Natural killer cell (primary cell): Measurements from ENCODE around the gene ROBO1. TPM values are rescaled to one million over a fixed set of nuclear protein-coding genes. Genes with fewer than 3 reads are reported as not detected.

Experiments
- ATAC-seq, 3 donors: fragments of 150-1000 bp in 2 of 3; fragments of 200-7000 bp in 1 of 3; cut with Tn5 transposase; 1 replicate in 1 of 3; 2 replicates in 2 of 3; pipeline ENCODE4 v1.10.0; 2021; ENCODE audit warnings: mild to moderate bottlenecking in 2 of 3, moderate library complexity in 2 of 3
- DNase-seq, 2 donors: peaks; one replicate each; pipeline versions ENCODE4 v3.0.0 to v3.0.0-alpha.2; 2013 to 2021; ENCODE audit warnings: mixed read lengths in 1 of 2
- H3K27ac ChIP-seq: one replicate; pipeline ENCODE4 v1.5.1; 2013; ENCODE audit warnings: mild to moderate bottlenecking, low read length
- H3K27me3 ChIP-seq: one replicate; pipeline ENCODE4 v1.6.1; 2013; ENCODE audit warnings: low read length; ENCODE audit not compliant: control insufficient read depth, insufficient read depth
- H3K36me3 ChIP-seq: one replicate; pipeline ENCODE4 v1.6.1; 2013; ENCODE audit warnings: low read length; ENCODE audit not compliant: control insufficient read depth, insufficient read depth
- H3K4me1 ChIP-seq: one replicate; pipeline ENCODE4 v1.6.1; 2013; ENCODE audit warnings: low read length; ENCODE audit not compliant: control insufficient read depth, insufficient read depth
- H3K4me3 ChIP-seq: one replicate; pipeline ENCODE4 v1.5.1; 2013; ENCODE audit warnings: low read length
- H3K9me3 ChIP-seq: one replicate; pipeline ENCODE4 v1.6.1; 2013; ENCODE audit warnings: low read length; ENCODE audit not compliant: control insufficient read depth, insufficient read depth
- H3K27ac Mint-ChIP-seq, 2 donors: one replicate each; pipeline ENCODE4 v1.8.0; 2022; ENCODE audit warnings: mild to moderate bottlenecking in 2 of 2, mixed read lengths in 2 of 2, moderate library complexity in 1 of 2
- H3K27me3 Mint-ChIP-seq, 2 donors: one replicate each; pipeline ENCODE4 v1.8.0; 2022; ENCODE audit warnings: low read depth in 2 of 2, mixed read lengths in 2 of 2
- H3K36me3 Mint-ChIP-seq: one replicate; pipeline ENCODE4 v1.8.0; 2022; ENCODE audit warnings: mixed read lengths
- H3K4me1 Mint-ChIP-seq, 2 donors: one replicate each; pipeline ENCODE4 v1.8.0; 2022; ENCODE audit warnings: mixed read lengths in 2 of 2
- H3K4me3 Mint-ChIP-seq: one replicate; pipeline ENCODE4 v1.8.0; 2022; ENCODE audit warnings: mild to moderate bottlenecking, moderate library complexity, mixed read lengths
- H3K9me3 Mint-ChIP-seq, 2 donors: one replicate each; pipeline ENCODE4 v1.8.0; 2022; ENCODE audit warnings: mixed read lengths in 2 of 2
- WGBS: methylation state at CpG from one replicate; pipeline ENCODE4 v1.1.7; 2013; ENCODE audit warnings: missing lambda C conversion rate; ENCODE audit not compliant: insufficient coverage; 5-methylcytosine and 5-hydroxymethylcytosine counted together
- intact Hi-C: fragments of 100-400 bp; cut with micrococcal nuclease; formaldehyde crosslinking; loops from one replicate; pipeline ENCODE4 v1.14.2; 2022
- total RNA-seq, 4 donors: library from RNA; stranded (reverse); fragments of 120-200 nt in 1 of 4; gene quantifications; one replicate each; pipeline versions ENCODE4 v1.2.3 to v1.2.4, GENCODE V29; 2013 to 2022
- TF ChIP-seq, protein P1 (sequence below): fragments of 200-600 bp; IDR thresholded peaks from one replicate; pipeline ENCODE4 v1.8.0; 2022; ENCODE audit warnings: antibody characterized with exemption

ROBO1 gene
- total RNA-seq, 3 donors from 2014 or later (not counting 1 experiment from before 2014, with no cell fraction given): 0.07 TPM; not detected in 2

DNA sequence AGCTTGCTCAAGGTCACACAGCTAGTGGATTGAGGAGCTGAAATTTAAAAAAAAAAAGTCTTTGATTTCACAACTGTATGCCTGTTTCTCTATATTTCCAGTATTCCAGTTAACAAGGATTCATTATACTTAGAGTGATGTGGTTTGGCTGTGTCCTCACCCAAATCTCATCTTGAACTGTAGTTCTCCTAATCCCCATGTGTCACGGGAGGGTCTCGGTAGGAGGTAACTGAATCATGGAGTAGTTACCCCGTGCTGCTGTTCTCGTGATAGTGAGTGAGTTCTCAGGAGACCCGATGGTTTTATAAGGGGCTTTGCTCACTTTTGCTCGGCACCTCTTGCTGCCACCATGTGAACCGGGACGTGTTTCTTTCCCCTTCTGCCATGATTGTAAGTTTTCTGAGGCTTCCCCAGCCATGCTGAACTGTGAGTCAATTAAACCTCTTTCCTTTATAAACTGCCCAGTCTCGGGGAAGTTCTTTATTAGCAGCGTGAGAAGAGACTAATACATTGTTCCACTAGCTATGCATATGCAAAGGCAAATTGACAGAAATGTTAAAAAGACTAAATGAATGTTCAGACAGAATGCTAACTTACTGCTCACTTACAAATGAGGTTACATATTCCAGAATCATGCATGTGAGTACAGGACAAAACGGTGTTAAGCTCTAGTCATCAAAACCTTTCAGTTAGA, 1101.9 kb downstream of the ROBO1 start:
- H3K36me3 Mint-ChIP-seq: no peaks in the 10 kb centered on the region
- Histone ChIP-seq H3K27ac (no peak overlapping the region), H3K4me3 (no peak overlapping the region), H3K9me3 (no peaks in the 10 kb centered on the region), H3K27me3 (no peaks in the 10 kb centered on the region), H3K4me1 (no peaks in the 10 kb centered on the region), H3K36me3 (no peaks in the 10 kb centered on the region)
- intact Hi-C loops: no loop called here
- peaks cover 2% of the 10 kb centered on the region in 2 donors for H3K9me3 Mint-ChIP-seq
- no peak overlapping the region for H3K4me3 Mint-ChIP-seq
- H3K27ac Mint-ChIP-seq: no peak overlapping the region
- TF ChIP-seq, protein P1, sequence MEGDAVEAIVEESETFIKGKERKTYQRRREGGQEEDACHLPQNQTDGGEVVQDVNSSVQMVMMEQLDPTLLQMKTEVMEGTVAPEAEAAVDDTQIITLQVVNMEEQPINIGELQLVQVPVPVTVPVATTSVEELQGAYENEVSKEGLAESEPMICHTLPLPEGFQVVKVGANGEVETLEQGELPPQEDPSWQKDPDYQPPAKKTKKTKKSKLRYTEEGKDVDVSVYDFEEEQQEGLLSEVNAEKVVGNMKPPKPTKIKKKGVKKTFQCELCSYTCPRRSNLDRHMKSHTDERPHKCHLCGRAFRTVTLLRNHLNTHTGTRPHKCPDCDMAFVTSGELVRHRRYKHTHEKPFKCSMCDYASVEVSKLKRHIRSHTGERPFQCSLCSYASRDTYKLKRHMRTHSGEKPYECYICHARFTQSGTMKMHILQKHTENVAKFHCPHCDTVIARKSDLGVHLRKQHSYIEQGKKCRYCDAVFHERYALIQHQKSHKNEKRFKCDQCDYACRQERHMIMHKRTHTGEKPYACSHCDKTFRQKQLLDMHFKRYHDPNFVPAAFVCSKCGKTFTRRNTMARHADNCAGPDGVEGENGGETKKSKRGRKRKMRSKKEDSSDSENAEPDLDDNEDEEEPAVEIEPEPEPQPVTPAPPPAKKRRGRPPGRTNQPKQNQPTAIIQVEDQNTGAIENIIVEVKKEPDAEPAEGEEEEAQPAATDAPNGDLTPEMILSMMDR: no peak
- 86% methylated on average over 11 of the region's 11 CpGs for WGBS
- no peaks in the 10 kb centered on the region for H3K4me1 Mint-ChIP-seq
- no peak for DNase-seq
- ATAC-seq: no peak
- no peaks in the 10 kb centered on the region for H3K27me3 Mint-ChIP-seq

DNA sequence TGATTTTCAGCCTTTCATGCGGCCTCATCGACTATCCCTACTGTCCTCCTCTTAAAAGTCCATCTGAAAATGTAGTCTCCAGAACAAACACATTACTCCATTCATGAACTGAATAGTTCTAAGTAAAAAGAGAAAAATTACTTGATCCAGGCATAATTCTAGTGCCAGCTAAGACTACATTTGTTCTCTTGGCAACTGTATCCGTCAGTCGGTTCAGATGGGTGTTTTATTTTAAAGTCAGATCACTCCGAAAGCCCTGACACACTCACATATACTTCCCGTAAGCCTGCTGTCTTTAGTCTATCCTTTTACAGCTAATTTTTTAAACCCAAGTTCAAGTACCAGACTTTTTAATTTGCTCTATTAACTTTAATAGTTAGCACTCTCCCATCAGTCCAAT, 1102.7 kb downstream of the ROBO1 start:
- no peak overlapping the region for H3K27ac Mint-ChIP-seq
- H3K9me3 Mint-ChIP-seq: peaks cover 0 to 2% of the 10 kb centered on the region in 2 donors
- no peak overlapping the region for H3K4me3 Mint-ChIP-seq
- TF ChIP-seq, protein P1: no peak
- H3K36me3 Mint-ChIP-seq: no peaks in the 10 kb centered on the region
- no peaks in the 10 kb centered on the region for H3K27me3 ChIP-seq
- intact Hi-C loops: no loop called here
- H3K4me3 ChIP-seq: no peak overlapping the region
- no peaks in the 10 kb centered on the region for H3K4me1 ChIP-seq
- ATAC-seq: no peak
- no peaks in the 10 kb centered on the region for H3K36me3 ChIP-seq
- H3K9me3 ChIP-seq: no peaks in the 10 kb centered on the region
- DNase-seq: no peak
- H3K27me3 Mint-ChIP-seq: no peaks in the 10 kb centered on the region
- WGBS: 91% methylated on average over 6 of the region's 6 CpGs
- no peak overlapping the region for H3K27ac ChIP-seq
- H3K4me1 Mint-ChIP-seq: no peaks in the 10 kb centered on the region

DNA sequence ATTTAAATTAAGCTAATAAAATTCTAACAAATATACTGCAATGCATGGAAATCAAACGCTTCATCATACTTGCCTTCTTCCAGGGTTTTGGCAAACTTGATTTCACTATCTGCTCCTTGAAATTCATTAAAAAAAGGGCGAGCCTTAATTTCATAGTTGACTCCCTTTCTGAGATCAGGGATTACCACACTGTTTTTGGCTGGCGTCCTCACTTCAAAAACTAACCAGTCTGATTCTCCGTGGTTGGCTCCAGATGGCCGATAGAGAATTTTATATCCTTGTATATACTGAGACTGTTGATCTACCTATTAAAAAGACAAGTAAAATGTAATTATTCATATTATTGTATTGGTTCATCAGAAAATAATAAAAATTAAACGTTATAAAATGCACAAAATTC, 1106.8 kb downstream of the ROBO1 start:
- Histone ChIP-seq H3K9me3 (no peaks in the 10 kb centered on the region), H3K4me1 (no peaks in the 10 kb centered on the region), H3K36me3 (no peaks in the 10 kb centered on the region), H3K27ac (no peak overlapping the region), H3K27me3 (no peaks in the 10 kb centered on the region), H3K4me3 (no peak overlapping the region)
- TF ChIP-seq, protein P1: no peak
- H3K4me3 Mint-ChIP-seq: no peak overlapping the region
- H3K27me3 Mint-ChIP-seq: no peaks in the 10 kb centered on the region
- DNase-seq: no peak
- H3K9me3 Mint-ChIP-seq: no peaks in the 10 kb centered on the region
- 86% methylated on average over 3 of the region's 6 CpGs for WGBS
- H3K36me3 Mint-ChIP-seq: no peaks in the 10 kb centered on the region
- no peak for ATAC-seq
- intact Hi-C loops: no loop called here
- no peaks in the 10 kb centered on the region for H3K4me1 Mint-ChIP-seq
- H3K27ac Mint-ChIP-seq: no peak overlapping the region
